Loucy (cell line): ENCODE results near the gene USP31.

Source experiments
- H2AFZ ChIP-seq: fragments of 200-600 bp; sonication (generic); 2 replicates; pipeline ENCODE4 v1.6.0; 2016; ENCODE audit warnings: antibody characterized with exemption, mild to moderate bottlenecking, low read length, moderate library complexity
- H3F3A ChIP-seq: fragments of 200-600 bp; 2 replicates; pipeline ENCODE4 v1.6.0; 2016; ENCODE audit warnings: antibody characterized with exemption, low read depth, mild to moderate bottlenecking
- H3K27me3 ChIP-seq: fragments of 200-600 bp; sonication (generic); 2 replicates; pipeline ENCODE4 v1.6.1; 2014; ENCODE audit warnings: low read length, mild to moderate bottlenecking; ENCODE audit not compliant: insufficient read depth, poor library complexity, severe bottlenecking
- H3K36me3 ChIP-seq: fragments of 200-600 bp; sonication (generic); 2 replicates; pipeline ENCODE4 v1.6.1; 2016; ENCODE audit warnings: low read length; ENCODE audit not compliant: insufficient read depth
- H3K4me1 ChIP-seq: fragments of 200-600 bp; sonication (generic); 2 replicates; pipeline ENCODE4 v1.5.1; 2014; ENCODE audit warnings: low read length, mild to moderate bottlenecking; ENCODE audit not compliant: insufficient read depth, poor library complexity, severe bottlenecking
- H3K4me2 ChIP-seq: fragments of 200-600 bp; sonication (generic); 2 replicates; pipeline ENCODE4 v1.6.0; 2014; ENCODE audit warnings: antibody characterized with exemption, low read length, low read depth, mild to moderate bottlenecking; ENCODE audit not compliant: poor library complexity, severe bottlenecking
- H3K4me3 ChIP-seq: fragments of 200-600 bp; sonication (generic); 2 replicates; pipeline ENCODE4 v1.5.1; 2014; ENCODE audit warnings: low read length, mild to moderate bottlenecking, mixed read lengths; ENCODE audit not compliant: poor library complexity, severe bottlenecking
- H3K79me2 ChIP-seq: fragments of 200-600 bp; sonication (generic); 2 replicates; pipeline ENCODE4 v1.6.1; 2014; ENCODE audit warnings: low read length; ENCODE audit not compliant: insufficient read depth
- H3K9ac ChIP-seq: fragments of 200-600 bp; sonication (generic); 2 replicates; pipeline ENCODE4 v1.6.0; 2014; ENCODE audit warnings: mild to moderate bottlenecking, low read depth, low read length, moderate library complexity; ENCODE audit not compliant: poor library complexity, severe bottlenecking
- H3K9me2 ChIP-seq: fragments of 200-600 bp; sonication (generic); replicated peaks from 2 replicates; pipeline ENCODE4 v1.6.1; 2016; ENCODE audit warnings: low read depth, low read length, mixed read lengths
- H3K9me3 ChIP-seq: fragments of 200-600 bp; sonication (generic); 2 replicates; pipeline ENCODE4 v1.6.1; 2014; ENCODE audit warnings: mild to moderate bottlenecking, antibody characterized with exemption, low read length, low read depth; ENCODE audit not compliant: insufficient read depth
- H4K20me1 ChIP-seq: fragments of 200-600 bp; sonication (generic); 2 replicates; pipeline ENCODE4 v1.6.0; 2014; ENCODE audit warnings: antibody characterized with exemption, low read length, mild to moderate bottlenecking; ENCODE audit not compliant: insufficient read depth, poor library complexity, severe bottlenecking
- CTCF ChIP-seq: fragments of 200-600 bp; sonication (generic); conservative IDR thresholded peaks from 2 replicates; pipeline ENCODE4 v1.5.1; 2014; ENCODE audit warnings: mild to moderate bottlenecking, antibody characterized with exemption, low read length
- EZH2phosphoT487 ChIP-seq: fragments of 200-600 bp; IDR thresholded peaks from 2 replicates; pipeline ENCODE4 v1.6.1; 2018; ENCODE audit warnings: antibody characterized with exemption, mild to moderate bottlenecking, moderate library complexity, borderline replicate concordance

Gene USP31

GRCh38 chr16:23058576-23058975 is 90.7 kb downstream of the USP31 start:
- H3K27me3 ChIP-seq = no peaks in the 10 kb centered on the region
- no peaks in the 10 kb centered on the region for H3K9me3 ChIP-seq
- H3K4me2 ChIP-seq = no peak overlapping the region
- no peaks in the 10 kb centered on the region for H3K4me1 ChIP-seq
- H3K36me3 ChIP-seq = no peaks in the 10 kb centered on the region
- H3F3A ChIP-seq = no peaks in the 10 kb centered on the region
- no peak overlapping the region for H3K9ac ChIP-seq
- no peak overlapping the region for H2AFZ ChIP-seq
- no peak for TF ChIP-seq EZH2phosphoT487
- TF ChIP-seq CTCF = no peak
- no peaks in the 10 kb centered on the region for H3K79me2 ChIP-seq
- no peaks in the 10 kb centered on the region for H3K9me2 ChIP-seq
- H3K4me3 ChIP-seq = no peak overlapping the region
- H4K20me1 ChIP-seq = no peaks in the 10 kb centered on the region

- Histone ChIP-seq H3F3A (no peaks in the 10 kb centered on the region), H3K4me1 (no peaks in the 10 kb centered on the region), H3K9me2 (no peaks in the 10 kb centered on the region)
These were observed 92.1 kb downstream of the USP31 start for GRCh38 chr16:23057013-23057596.

GRCh38 chr16:23055481-23055880 is 93.8 kb downstream of the USP31 start:
- Histone ChIP-seq H3K36me3 (no peaks in the 10 kb centered on the region), H2AFZ (no peak overlapping the region), H3K4me1 (no peaks in the 10 kb centered on the region), H3K9ac (no peak overlapping the region), H3K79me2 (no peaks in the 10 kb centered on the region), H3K4me3 (no peak overlapping the region), H4K20me1 (no peaks in the 10 kb centered on the region), H3K27me3 (no peaks in the 10 kb centered on the region), H3K4me2 (no peak overlapping the region), H3K9me2 (no peaks in the 10 kb centered on the region), H3F3A (no peaks in the 10 kb centered on the region), H3K9me3 (no peaks in the 10 kb centered on the region)
- no peak for TF ChIP-seq EZH2phosphoT487
- TF ChIP-seq CTCF = no peak

More at GRCh38 chr16:23057013-23057596, 92.1 kb downstream of the USP31 start:
- Histone ChIP-seq H3K79me2 (no peaks in the 10 kb centered on the region), H2AFZ (no peak overlapping the region), H4K20me1 (no peaks in the 10 kb centered on the region), H3K36me3 (no peaks in the 10 kb centered on the region), H3K4me2 (no peak overlapping the region), H3K9me3 (no peaks in the 10 kb centered on the region), H3K4me3 (no peak overlapping the region), H3K27me3 (no peaks in the 10 kb centered on the region), H3K9ac (no peak overlapping the region)
- no peak for TF ChIP-seq CTCF
- TF ChIP-seq EZH2phosphoT487 = no peak
